ENCODE data around the gene PCDHGA9. TPM values are rescaled to one million over a fixed set of nuclear protein-coding genes. Genes with fewer than 3 reads are reported as not detected.
A peak's percentile ranks its signal among the peaks of the same experiment; 100 is the strongest.

PCDHGA9 gene
- total and polyA plus RNA-seq, 2 of the 8 experiments (the other 6 are each of a cell fraction or from before 2014, with no cell fraction given), result 0.79 to 1.1 TPM

GRCh38 chr5:141389153-141390042 is 13.2 kb upstream of the PCDHGA9 start:
- Histone ChIP-seq H3K4me1 (replicated peaks in 1 of 4; ENCODE audit: control insufficient read depth in 3 of 4, insufficient read depth in 4 of 4, low read length in 3 of 4) (no peaks in the 10 kb centered on the region), H3K14ac (ENCODE audit: insufficient read length) (no peak overlapping the region), H3K9ac (replicated peaks in 1 of 4; ENCODE audit: extremely low read depth in 1 of 4, low read depth in 3 of 4, low read length in 3 of 4) (no peak overlapping the region), H3K9me3 (ENCODE audit: insufficient read depth in 2 of 2, low read depth in 1 of 2, low read length in 1 of 2) (peaks cover 46 to 54% of the 10 kb centered on the region in 2 experiments), H2BK5ac (ENCODE audit: low read depth, low read length) (no peak overlapping the region), H2BK120ac (replicated peaks; ENCODE audit: low read depth, low read length) (no peak overlapping the region), H3K27ac (ENCODE audit: low read depth, low read length) (no peak overlapping the region), H3K79me2 (ENCODE audit: control insufficient read depth in 1 of 2, insufficient read depth in 2 of 2, low read length in 2 of 2) (no peaks in the 10 kb centered on the region), H2BK20ac (ENCODE audit: low read length) (no peak overlapping the region), H2AFZ (ENCODE audit: low read length) (no peak overlapping the region), H2AK5ac (ENCODE audit: low read depth, low read length) (no peak overlapping the region), H3K23ac (ENCODE audit: insufficient read length) (no peak overlapping the region), H3K4me3 (ENCODE audit: extremely low read depth in 1 of 4, insufficient read depth in 2 of 4, low read depth in 3 of 4, low read length in 4 of 4) (0 out of 8 replicates have a peak overlapping the region, but pooled peaks of 1 of the 4 experiments have one; percentile 36), H2BK12ac (ENCODE audit: low read depth, low read length) (no peak overlapping the region), H4K20me1 (replicated peaks in 1 of 2; ENCODE audit: control insufficient read depth in 1 of 2, insufficient read depth in 2 of 2, low read length in 2 of 2) (no peaks in the 10 kb centered on the region), H3K18ac (ENCODE audit: extremely low read depth, low read length) (no peak overlapping the region), H4K8ac (ENCODE audit: extremely low read depth, insufficient read depth, low read length) (no peak overlapping the region; the same call in none of the 2 replicates), H3K4ac (replicated peaks; ENCODE audit: insufficient read length, low read depth, low read length) (no peak overlapping the region), H3K36me3 (ENCODE audit: control insufficient read depth in 2 of 4, insufficient read depth in 4 of 4, low read length in 3 of 4) (peaks cover 3 to 29% (median 14%) of the 10 kb centered on the region in 4 experiments; a peak in 7 of 8 replicates), H3K56ac (replicated peaks; ENCODE audit: insufficient read length, low read depth, low read length) (no peak overlapping the region), H3K4me2 (ENCODE audit: insufficient read depth in 1 of 2, low read depth in 2 of 2, low read length in 2 of 2) (no peak overlapping the region; a peak in 1 of 4 replicates), H3K27me3 (replicated peaks in 1 of 4; ENCODE audit: control insufficient read depth in 3 of 4, extremely low read depth in 1 of 4, insufficient read depth in 3 of 4, low read length in 3 of 4) (no peaks in the 10 kb centered on the region; a peak in 1 of 7 replicates), H3K79me1 (ENCODE audit: low read depth, low read length) (no peaks in the 10 kb centered on the region), H4K91ac (replicated peaks; ENCODE audit: insufficient read length, low read length) (no peak overlapping the region), H4K5ac (ENCODE audit: insufficient read length, low read depth, low read length) (no peak overlapping the region), H3K23me2 (ENCODE audit: low read depth, low read length) (no peaks in the 10 kb centered on the region; the same call in 1 of the 2 replicates), H2BK15ac (ENCODE audit: low read length) (no peak overlapping the region)
- DNase-seq (ENCODE audit: low read depth in 1 of 2, low spot score in 2 of 2), result no peak
- POLR2A ChIA-PET (ENCODE audit: partially characterized antibody), result interaction anchor here (1.0 kb wide), 1 partner anchor 124 kb away, joined by 3 read pairs; no protein-coding TSS in a partner anchor
- 95% methylated on average over 62 of the region's 77 CpGs; no CpG with 5 or more reads in 1 of the 2 experiments for WGBS, 2 experiments (ENCODE audit: extremely low coverage in 1 of 2, insufficient coverage in 1 of 2, insufficient read length in 1 of 2, insufficient replicate concordance in 2 of 2, low coverage in 1 of 2, low lambda C conversion rate in 2 of 2, missing lambda C conversion rate in 1 of 2)
- no peak for FAIRE-seq
- CTCF ChIA-PET (ENCODE audit: partially characterized antibody), result interaction anchor here (0.8 to 8.7 kb wide), 24 partner anchors 11 to 207 kb away, joined by 3 to 68 read pairs (median 7); partner anchors contain the start of genes PCDHB10, PCDHB15, PCDHB16 and PCDHGA10
- TF ChIP-seq SUZ12 (IDR thresholded peaks at IDR 0.05; ENCODE audit: low read length) (no peak), ZNF274 (IDR thresholded peaks at IDR 0.05; ENCODE audit: borderline replicate concordance, extremely low read depth, low read length) (no peak), EZH2 (IDR thresholded peaks at IDR 0.05; ENCODE audit: low read depth, low read length, severe bottlenecking) (no peak), CTBP2 (IDR thresholded peaks at IDR 0.05; ENCODE audit: borderline replicate concordance, insufficient read depth, insufficient read length, low read length) (no peak), CBX8 (IDR thresholded peaks at IDR 0.05; ENCODE audit: borderline replicate concordance, low read depth, low read length) (no peak), SRF (IDR thresholded peaks at IDR 0.05; ENCODE audit: low read depth, low read length) (no peak), SP1 (IDR thresholded peaks at IDR 0.05; ENCODE audit: low read depth, low read length) (no peak), BRCA1 (IDR thresholded peaks at IDR 0.05; ENCODE audit: low read depth, low read length) (no peak), CHD1 (IDR thresholded peaks at IDR 0.05; ENCODE audit: low read depth, low read length) (no peak), SIX5 (IDR thresholded peaks at IDR 0.05; ENCODE audit: low read depth, low read length) (no peak), MAFK (IDR thresholded peaks at IDR 0.05; ENCODE audit: low read depth, low read length) (no peak), TBP (IDR thresholded peaks at IDR 0.05; ENCODE audit: low read depth, low read length) (no peak)

Measured in H1 (cell line).